ENCODE data around the gene SEMA6A.

DNA sequence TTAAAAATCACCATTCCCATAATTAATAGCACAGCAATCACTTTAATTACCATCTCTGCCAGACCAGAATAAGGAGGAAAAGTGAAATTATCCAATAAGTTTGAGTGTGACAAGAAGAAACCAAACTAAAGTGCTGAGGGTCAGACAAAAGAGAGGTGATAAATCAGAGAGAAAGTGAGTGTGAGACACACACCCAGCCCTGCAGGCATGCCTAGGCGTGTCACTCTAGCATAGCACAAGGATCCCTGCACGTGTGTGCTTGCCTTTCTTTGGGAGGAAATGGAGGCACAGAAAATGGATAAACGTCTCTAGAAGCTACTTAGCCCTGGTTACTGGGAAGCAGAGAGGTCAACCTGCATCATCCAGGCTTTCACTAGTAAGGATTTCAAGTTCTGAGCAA lies 56.2 kb downstream of the SEMA6A start:
- TF ChIP-seq, protein P1, sequence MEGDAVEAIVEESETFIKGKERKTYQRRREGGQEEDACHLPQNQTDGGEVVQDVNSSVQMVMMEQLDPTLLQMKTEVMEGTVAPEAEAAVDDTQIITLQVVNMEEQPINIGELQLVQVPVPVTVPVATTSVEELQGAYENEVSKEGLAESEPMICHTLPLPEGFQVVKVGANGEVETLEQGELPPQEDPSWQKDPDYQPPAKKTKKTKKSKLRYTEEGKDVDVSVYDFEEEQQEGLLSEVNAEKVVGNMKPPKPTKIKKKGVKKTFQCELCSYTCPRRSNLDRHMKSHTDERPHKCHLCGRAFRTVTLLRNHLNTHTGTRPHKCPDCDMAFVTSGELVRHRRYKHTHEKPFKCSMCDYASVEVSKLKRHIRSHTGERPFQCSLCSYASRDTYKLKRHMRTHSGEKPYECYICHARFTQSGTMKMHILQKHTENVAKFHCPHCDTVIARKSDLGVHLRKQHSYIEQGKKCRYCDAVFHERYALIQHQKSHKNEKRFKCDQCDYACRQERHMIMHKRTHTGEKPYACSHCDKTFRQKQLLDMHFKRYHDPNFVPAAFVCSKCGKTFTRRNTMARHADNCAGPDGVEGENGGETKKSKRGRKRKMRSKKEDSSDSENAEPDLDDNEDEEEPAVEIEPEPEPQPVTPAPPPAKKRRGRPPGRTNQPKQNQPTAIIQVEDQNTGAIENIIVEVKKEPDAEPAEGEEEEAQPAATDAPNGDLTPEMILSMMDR (IDR thresholded peaks at IDR 0.05): no peak
- TF ChIP-seq POLR2A (IDR thresholded peaks at IDR 0.05; ENCODE audit: low read length) (no peak), NR3C1 (IDR thresholded peaks at IDR 0.05) (no peak), RFX5 (IDR thresholded peaks at IDR 0.05) (no peak), SMC3 (IDR thresholded peaks at IDR 0.05) (no peak), EP300 (IDR thresholded peaks at IDR 0.05) (no peak), REST (IDR thresholded peaks at IDR 0.05) (no peak), FOSB (CRISPR knock-in tag; IDR thresholded peaks at IDR 0.05) (no peak), CHD2 (IDR thresholded peaks at IDR 0.05; ENCODE audit: low read length, partially characterized antibody) (no peak), MAFK (IDR thresholded peaks at IDR 0.05; ENCODE audit: partially characterized antibody) (no peak), MAX (IDR thresholded peaks at IDR 0.05) (no peak)

Data from A549 (cell line).